Neural crest cell (in vitro differentiated cells): Measurements from ENCODE around the gene NPY. TPM values are rescaled to one million over a fixed set of nuclear protein-coding genes. Genes with fewer than 3 reads are reported as not detected.

ENCODE experiments used
- DNase-seq: peaks from one replicate; pipeline ENCODE4 v3.0.0; 2021; ENCODE audit warnings: low read depth, mixed read lengths, low spot score
- H3K27ac Mint-ChIP-seq: one replicate; pipeline ENCODE4 v1.8.0; 2021; ENCODE audit warnings: mild to moderate bottlenecking, mixed read lengths; ENCODE audit not compliant: unreplicated experiment
- H3K27me3 Mint-ChIP-seq: 2 replicates; pipeline ENCODE4 v1.8.0; 2021; ENCODE audit warnings: low read depth, mild to moderate bottlenecking, mixed read lengths
- H3K36me3 Mint-ChIP-seq: 2 replicates; pipeline ENCODE4 v1.8.0; 2021; ENCODE audit warnings: low read depth, mild to moderate bottlenecking, mixed read lengths
- H3K4me1 Mint-ChIP-seq: 2 replicates; pipeline ENCODE4 v1.8.0; 2021; ENCODE audit warnings: mixed read lengths
- H3K4me3 Mint-ChIP-seq: one replicate; pipeline ENCODE4 v1.8.0; 2021; ENCODE audit warnings: mild to moderate bottlenecking, mixed read lengths
- H3K9me3 Mint-ChIP-seq: 2 replicates; pipeline ENCODE4 v1.8.0; 2021; ENCODE audit warnings: mixed read lengths
- CTCF ChIP-seq: fragments of 200-600 bp; sonication (generic); conservative IDR thresholded peaks from 2 replicates; pipeline ENCODE4 v1.5.0; 2021; ENCODE audit warnings: antibody characterized with exemption, mild to moderate bottlenecking
- total RNA-seq: library from RNA; stranded (reverse); gene quantifications from 2 replicates; pipeline ENCODE4 v1.2.1, GENCODE V29; 2021

Gene NPY
- total RNA-seq, 1 donor from 2014 or later = not detected

GRCh38 chr7:24325708-24326107, 41.7 kb downstream of the NPY start:
- H3K36me3 Mint-ChIP-seq = no peaks in the 10 kb centered on the region
- no peak overlapping the region for H3K27ac Mint-ChIP-seq
- TF ChIP-seq CTCF = no peak
- no peaks in the 10 kb centered on the region for H3K27me3 Mint-ChIP-seq
- no peak for DNase-seq
- no peaks in the 10 kb centered on the region for H3K9me3 Mint-ChIP-seq
- no peak overlapping the region for H3K4me3 Mint-ChIP-seq
- no peaks in the 10 kb centered on the region for H3K4me1 Mint-ChIP-seq

GRCh38 chr7:24328050-24328449, 44.1 kb downstream of the NPY start:
- TF ChIP-seq CTCF = no peak
- Mint-ChIP-seq H3K27me3 (no peaks in the 10 kb centered on the region), H3K27ac (no peak overlapping the region), H3K9me3 (peaks cover 11% of the 10 kb centered on the region), H3K4me3 (no peak overlapping the region), H3K4me1 (no peaks in the 10 kb centered on the region), H3K36me3 (no peaks in the 10 kb centered on the region)
- no peak for DNase-seq

GRCh38 chr7:24328894-24329293, 44.9 kb downstream of the NPY start:
- H3K4me3 Mint-ChIP-seq = no peak overlapping the region
- H3K27ac Mint-ChIP-seq = no peak overlapping the region
- TF ChIP-seq CTCF = no peak
- no peak for DNase-seq
- H3K27me3 Mint-ChIP-seq = no peaks in the 10 kb centered on the region
- H3K36me3 Mint-ChIP-seq = no peaks in the 10 kb centered on the region
- no peaks in the 10 kb centered on the region for H3K4me1 Mint-ChIP-seq
- H3K9me3 Mint-ChIP-seq = peaks cover 13% of the 10 kb centered on the region

GRCh38 chr7:24334012-24334411, 50.0 kb downstream of the NPY start:
- DNase-seq = no peak
- Mint-ChIP-seq H3K4me1 (peaks cover 23% of the 10 kb centered on the region), H3K27me3 (peaks cover 19% of the 10 kb centered on the region), H3K4me3 (no peak overlapping the region), H3K36me3 (no peaks in the 10 kb centered on the region), H3K27ac (no peak overlapping the region), H3K9me3 (peaks cover 13% of the 10 kb centered on the region)
- no peak for TF ChIP-seq CTCF

GRCh38 chr7:24334627-24335026, 50.6 kb downstream of the NPY start:
- H3K27me3 Mint-ChIP-seq = peaks cover 19% of the 10 kb centered on the region
- H3K9me3 Mint-ChIP-seq = peaks cover 13% of the 10 kb centered on the region
- DNase-seq = no peak
- H3K4me1 Mint-ChIP-seq = peaks cover 23% of the 10 kb centered on the region
- H3K36me3 Mint-ChIP-seq = no peaks in the 10 kb centered on the region
- no peak for TF ChIP-seq CTCF
- H3K27ac Mint-ChIP-seq = no peak overlapping the region
- no peak overlapping the region for H3K4me3 Mint-ChIP-seq

- peaks cover 19% of the 10 kb centered on the region for H3K27me3 Mint-ChIP-seq
- peaks cover 13% of the 10 kb centered on the region for H3K9me3 Mint-ChIP-seq
- DNase-seq = no peak
- H3K4me3 Mint-ChIP-seq = no peak overlapping the region
- no peak overlapping the region for H3K27ac Mint-ChIP-seq
- TF ChIP-seq CTCF = no peak
- no peaks in the 10 kb centered on the region for H3K36me3 Mint-ChIP-seq
- peaks cover 23% of the 10 kb centered on the region for H3K4me1 Mint-ChIP-seq
Measured at GRCh38 chr7:24336461-24336860, 52.5 kb downstream of the NPY start.
